GM18502 (cell line): ENCODE data around the gene LRBA.
"Not testable (repeated sequence)": the region's sequence is repeated elsewhere in the genome, so short reads cannot be mapped to it uniquely, and the experiment has no call there.

Experiments
- ATAC-seq: cut with Tn5 transposase; IDR thresholded peaks from one replicate; pipeline ENCODE4 v1.9.1; 2021; ENCODE audit warnings: mild to moderate bottlenecking; ENCODE audit not compliant: unreplicated experiment, poor library complexity

The LRBA gene

GRCh38 chr4:150769845-150770244, 245.2 kb downstream of the LRBA start:
- ATAC-seq, result no peak

GRCh38 chr4:150769248-150769647, 245.8 kb downstream of the LRBA start:
- no peak for ATAC-seq

- no peak for ATAC-seq
These were observed 246.6 kb downstream of the LRBA start for GRCh38 chr4:150768497-150768896.

- no peak for ATAC-seq
These were observed 249.9 kb downstream of the LRBA start for GRCh38 chr4:150765216-150765615.

GRCh38 chr4:150751648-150752047, 263.4 kb downstream of the LRBA start:
- ATAC-seq, result no peak

- no peak for ATAC-seq
These were observed 264.3 kb downstream of the LRBA start for GRCh38 chr4:150750824-150751223.

GRCh38 chr4:150746156-150746555, 268.9 kb downstream of the LRBA start:
- no peak for ATAC-seq

GRCh38 chr4:150744570-150744969, 270.5 kb downstream of the LRBA start:
- no peak for ATAC-seq

GRCh38 chr4:150743564-150744342, 271.3 kb downstream of the LRBA start:
- ATAC-seq, result no peak

GRCh38 chr4:150742930-150743329, 272.2 kb downstream of the LRBA start:
- not testable (repeated sequence) for ATAC-seq

GRCh38 chr4:150739591-150739990, 275.5 kb downstream of the LRBA start:
- ATAC-seq, result no peak

- ATAC-seq, result no peak
These were observed 289.0 kb downstream of the LRBA start for GRCh38 chr4:150725957-150726523.

- no peak for ATAC-seq
These were observed 291.2 kb downstream of the LRBA start for GRCh38 chr4:150723727-150724411.

- ATAC-seq, result no peak
These were observed 292.1 kb downstream of the LRBA start for GRCh38 chr4:150722908-150723362.

- ATAC-seq, result no peak
These were observed 294.0 kb downstream of the LRBA start for GRCh38 chr4:150720973-150721518.

- no peak for ATAC-seq
These were observed 297.1 kb downstream of the LRBA start for GRCh38 chr4:150717952-150718351.

- ATAC-seq, result no peak
These were observed 300.3 kb downstream of the LRBA start for GRCh38 chr4:150714462-150715438.

- no peak for ATAC-seq
These were observed 301.8 kb downstream of the LRBA start for GRCh38 chr4:150713251-150713650.

GRCh38 chr4:150710770-150711375, 304.2 kb downstream of the LRBA start:
- ATAC-seq, result no peak

GRCh38 chr4:150708004-150708403, 307.1 kb downstream of the LRBA start:
- no peak for ATAC-seq
